H1 (cell line): ENCODE measurements around the gene AFAP1L1. TPM values are rescaled to one million over a fixed set of nuclear protein-coding genes. Genes with fewer than 3 reads are reported as not detected.

Experiments used
- CTCF ChIA-PET: fragments of 300-600 bp; sonication (Branson Sonifier 250); formaldehyde crosslinking; loops from one replicate; lab custom pipeline; 2021; ENCODE audit not compliant: partially characterized antibody; lab: Charles Lee
- POLR2A ChIA-PET: fragments of 300-600 bp; sonication (Branson Sonifier 250); formaldehyde crosslinking; loops from one replicate; lab custom pipeline; 2021; ENCODE audit warnings: inconsistent platforms; ENCODE audit not compliant: partially characterized antibody; lab: Charles Lee
- DNase-seq, 2 experiments: peaks; one replicate each; pipeline versions ENCODE4 v3.0.0 to v3.0.0-alpha.2; 2010 to 2022; ENCODE audit warnings: low spot score in 2 of 2, low read depth in 1 of 2, mixed read lengths in 1 of 2
- FAIRE-seq: peaks from 2 replicates; lab custom pipeline; 2011; peaks lifted over from hg19 to GRCh38; lab: Jason Lieb, UNC
- H2AFZ ChIP-seq: 2 replicates; pipeline ENCODE4 v1.8.1; 2012; ENCODE audit warnings: low read length, inconsistent platforms
- H2AK5ac ChIP-seq: 2 replicates; pipeline ENCODE4 v1.6.1; 2013; ENCODE audit warnings: low read depth, low read length
- H2BK120ac ChIP-seq: replicated peaks from 2 replicates; pipeline ENCODE3; 2013; ENCODE audit warnings: low read depth, low read length, inconsistent platforms
- H2BK12ac ChIP-seq: 2 replicates; pipeline ENCODE4 v1.6.1; 2013; ENCODE audit warnings: low read depth, low read length
- H2BK15ac ChIP-seq: 2 replicates; pipeline ENCODE4 v1.6.1; 2013; ENCODE audit warnings: low read length
- H2BK20ac ChIP-seq: 2 replicates; pipeline ENCODE4 v1.6.1; 2013; ENCODE audit warnings: low read length
- H2BK5ac ChIP-seq: 2 replicates; pipeline ENCODE4 v1.6.1; 2013; ENCODE audit warnings: low read depth, low read length
- H3K14ac ChIP-seq: 2 replicates; pipeline ENCODE4 v1.6.1; 2013; ENCODE audit warnings: inconsistent platforms; ENCODE audit not compliant: insufficient read length
- H3K18ac ChIP-seq: 2 replicates; pipeline ENCODE4 v1.6.1; 2013; ENCODE audit warnings: low read length; ENCODE audit errors: extremely low read depth
- H3K23ac ChIP-seq: 2 replicates; pipeline ENCODE4 v1.6.1; 2013; ENCODE audit warnings: inconsistent platforms; ENCODE audit not compliant: insufficient read length
- H3K23me2 ChIP-seq: 2 replicates; pipeline ENCODE4 v1.6.1; 2013; ENCODE audit warnings: low read depth, low read length
- H3K27ac ChIP-seq: 2 replicates; pipeline ENCODE4 v1.6.1; 2011; ENCODE audit warnings: low read depth, low read length, inconsistent platforms
- H3K27me3 ChIP-seq, 4 experiments: replicated peaks in 1 of 4; 1 replicate in 1 of 4; 2 replicates in 3 of 4; pipeline versions ENCODE4 v1.6.1 to v1.8.1; 2011 to 2013; ENCODE audit warnings: low read length in 3 of 4, mild to moderate bottlenecking in 3 of 4, inconsistent platforms in 2 of 4, mixed read lengths in 2 of 4, moderate library complexity in 1 of 4; ENCODE audit not compliant: control insufficient read depth in 3 of 4, insufficient read depth in 3 of 4; ENCODE audit errors: extremely low read depth in 1 of 4
- H3K36me3 ChIP-seq, 4 experiments: 2 replicates each; pipeline versions ENCODE4 v1.6.1 to v1.8.1; 2011 to 2013; ENCODE audit warnings: mild to moderate bottlenecking in 4 of 4, low read length in 3 of 4, moderate library complexity in 2 of 4, control low read depth in 1 of 4, inconsistent platforms in 1 of 4; ENCODE audit not compliant: insufficient read depth in 4 of 4, control insufficient read depth in 2 of 4
- H3K4ac ChIP-seq: replicated peaks from 2 replicates; pipeline ENCODE3; 2013; ENCODE audit warnings: low read length, low read depth, mixed read lengths, inconsistent platforms; ENCODE audit not compliant: insufficient read length
- H3K4me1 ChIP-seq, 4 experiments: replicated peaks in 1 of 4; 1 replicate in 1 of 4; 2 replicates in 3 of 4; pipeline versions ENCODE4 v1.6.1 to v1.8.1; 2011 to 2013; ENCODE audit warnings: low read length in 3 of 4, inconsistent platforms in 2 of 4, mixed read lengths in 1 of 4; ENCODE audit not compliant: insufficient read depth in 4 of 4, control insufficient read depth in 3 of 4
- H3K4me2 ChIP-seq, 2 experiments: 2 replicates each; pipeline versions ENCODE4 v1.6.1 to v1.8.1; 2011 to 2013; ENCODE audit warnings: low read depth in 2 of 2, low read length in 2 of 2, control low read depth in 1 of 2, inconsistent platforms in 1 of 2, mild to moderate bottlenecking in 1 of 2; ENCODE audit not compliant: insufficient read depth in 1 of 2
- H3K4me3 ChIP-seq, 4 experiments: fragments of 200-600, 300-600 bp in 1 of 4; sonication (generic), shearing (Covaris generic), sonication (Bioruptor Twin) in 1 of 4; 2 replicates each; pipeline versions ENCODE4 v1.5.1 to v1.8.1; 2011 to 2016; ENCODE audit warnings: low read length in 4 of 4, low read depth in 3 of 4, control low read depth in 2 of 4, inconsistent platforms in 2 of 4, mild to moderate bottlenecking in 2 of 4, mixed read lengths in 1 of 4, moderate library complexity in 1 of 4; ENCODE audit not compliant: insufficient read depth in 2 of 4; ENCODE audit errors: extremely low read depth in 1 of 4
- H3K56ac ChIP-seq: replicated peaks from 2 replicates; pipeline ENCODE3; 2013; ENCODE audit warnings: low read depth, mild to moderate bottlenecking, mixed read lengths, low read length, inconsistent platforms; ENCODE audit not compliant: insufficient read length
- H3K79me1 ChIP-seq: 2 replicates; pipeline ENCODE4 v1.6.1; 2013; ENCODE audit warnings: low read depth, low read length, control low read depth
- H3K79me2 ChIP-seq, 2 experiments: 2 replicates each; pipeline versions ENCODE4 v1.6.1 to v1.8.1; 2012 to 2013; ENCODE audit warnings: low read length in 2 of 2, mild to moderate bottlenecking in 2 of 2, inconsistent platforms in 1 of 2; ENCODE audit not compliant: insufficient read depth in 2 of 2, control insufficient read depth in 1 of 2
- H3K9ac ChIP-seq, 4 experiments: replicated peaks in 1 of 4; 1 replicate in 1 of 4; 2 replicates in 3 of 4; pipeline versions ENCODE4 v1.6.1 to v1.8.1; 2011 to 2013; ENCODE audit warnings: low read depth in 3 of 4, low read length in 3 of 4, control low read depth in 2 of 4, mild to moderate bottlenecking in 2 of 4, moderate library complexity in 2 of 4, inconsistent platforms in 1 of 4; ENCODE audit errors: extremely low read depth in 1 of 4
- H3K9me3 ChIP-seq, 2 experiments: 2 replicates each; pipeline versions ENCODE4 v1.6.1 to v1.8.1; 2012 to 2013; ENCODE audit warnings: mild to moderate bottlenecking in 2 of 2, moderate library complexity in 2 of 2, control low read depth in 1 of 2, inconsistent platforms in 1 of 2, low read depth in 1 of 2, low read length in 1 of 2, mixed read lengths in 1 of 2; ENCODE audit not compliant: insufficient read depth in 2 of 2
- H4K20me1 ChIP-seq, 2 experiments: replicated peaks in 1 of 2; 2 replicates each; pipeline versions ENCODE3 to v1.8.1; 2011 to 2013; ENCODE audit warnings: inconsistent platforms in 2 of 2, low read length in 2 of 2, mild to moderate bottlenecking in 1 of 2; ENCODE audit not compliant: insufficient read depth in 2 of 2, control insufficient read depth in 1 of 2
- H4K5ac ChIP-seq: 2 replicates; pipeline ENCODE4 v1.6.1; 2013; ENCODE audit warnings: low read length, low read depth, mixed read lengths, inconsistent platforms; ENCODE audit not compliant: insufficient read length
- H4K8ac ChIP-seq: 2 replicates; pipeline ENCODE4 v1.8.0; 2013; ENCODE audit warnings: mild to moderate bottlenecking, moderate library complexity, low read length, inconsistent platforms; ENCODE audit not compliant: insufficient read depth; ENCODE audit errors: extremely low read depth
- H4K91ac ChIP-seq: replicated peaks from 2 replicates; pipeline ENCODE3; 2013; ENCODE audit warnings: low read length, mixed read lengths, inconsistent platforms; ENCODE audit not compliant: insufficient read length
- HDAC2 ChIP-seq, 2 experiments: fragments of 300-600 bp in 1 of 2; sonication (generic) in 1 of 2; IDR thresholded peaks; 2 replicates each; pipeline ENCODE4 v1.6.1; 2011 to 2012; ENCODE audit warnings: low read depth in 2 of 2, low read length in 2 of 2, mild to moderate bottlenecking in 2 of 2, moderate library complexity in 2 of 2, borderline replicate concordance in 1 of 2, inconsistent platforms in 1 of 2
- KDM1A ChIP-seq: fragments of 200-600, 300-600 bp; sonication (generic); IDR thresholded peaks from 2 replicates; pipeline ENCODE4 v1.7.1; 2016; ENCODE audit warnings: mild to moderate bottlenecking, low read length, borderline replicate concordance
- POLR2A ChIP-seq, 2 experiments: IDR thresholded peaks; 1 replicate in 1 of 2; 2 replicates in 1 of 2; pipeline ENCODE4 v1.6.1; 2011; ENCODE audit warnings: low read depth in 2 of 2, low read length in 2 of 2, mild to moderate bottlenecking in 2 of 2; ENCODE audit errors: control extremely low read depth in 1 of 2
- RBBP5 ChIP-seq: IDR thresholded peaks from 2 replicates; pipeline ENCODE4 v1.7.1; 2012; ENCODE audit warnings: low read depth, mild to moderate bottlenecking, inconsistent platforms, low read length, moderate library complexity, borderline replicate concordance
- RFX5 ChIP-seq: IDR thresholded peaks from 2 replicates; pipeline ENCODE4 v1.6.1; 2011; ENCODE audit warnings: low read depth, low read length, improper control_type of control experiment, borderline replicate concordance
- RNF2 ChIP-seq: fragments of 200-900, 300-1000 bp; sonication (generic); IDR thresholded peaks from 2 replicates; pipeline ENCODE4 v1.7.1; 2016; ENCODE audit warnings: borderline replicate concordance, low read depth, mild to moderate bottlenecking, antibody characterized with exemption, low read length; ENCODE audit not compliant: poor library complexity, severe bottlenecking; ENCODE audit errors: missing control alignments
- SP1 ChIP-seq: IDR thresholded peaks from 2 replicates; pipeline ENCODE4 v1.6.1; 2011; ENCODE audit warnings: low read depth, low read length
- TAF7 ChIP-seq: optimal IDR thresholded peaks from 2 replicates; pipeline ENCODE3; 2011; ENCODE audit warnings: low read depth, mild to moderate bottlenecking, inconsistent platforms, low read length, moderate library complexity, borderline replicate concordance
- TBP ChIP-seq: IDR thresholded peaks from 2 replicates; pipeline ENCODE4 v1.6.1; 2011; ENCODE audit warnings: low read depth, low read length, improper control_type of control experiment
- TCF12 ChIP-seq: IDR thresholded peaks from 2 replicates; pipeline ENCODE4 v1.6.1; 2011; ENCODE audit warnings: low read depth, mild to moderate bottlenecking, low read length
- USF2 ChIP-seq: IDR thresholded peaks from 2 replicates; pipeline ENCODE4 v1.6.1; 2011; ENCODE audit warnings: low read length, improper control_type of control experiment
- WGBS, 2 experiments: shearing (Covaris generic) in 1 of 2; methylation state at CpG; one replicate each; pipeline versions ENCODE4 v1.1.6 to v1.1.7; 2013 to 2015; ENCODE audit warnings: low lambda C conversion rate in 2 of 2, mixed read lengths in 2 of 2, inconsistent platforms in 1 of 2, low coverage in 1 of 2, missing lambda C conversion rate in 1 of 2; ENCODE audit not compliant: insufficient replicate concordance in 2 of 2, insufficient coverage in 1 of 2, insufficient read length in 1 of 2; ENCODE audit errors: extremely low coverage in 1 of 2, missing lambda C conversion rate in 1 of 2; 5-methylcytosine and 5-hydroxymethylcytosine counted together
- polyA plus RNA-seq, 7 experiments: library from polyadenylated mRNA; depleted of rRNA in 3 of 7; stranded (reverse) in 5 of 7; unstranded in 2 of 7; fragments of >200 nt in 5 of 7; fragments of 200-250 nt in 2 of 7; gene quantifications; 1 replicate in 5 of 7; 2 replicates in 1 of 7; 4 replicates in 1 of 7; pipeline versions ENCODE4 v1.2.1 to v1.2.3, GENCODE V29; 2011 to 2013; ENCODE audit warnings: missing spikeins in 2 of 7, mixed read lengths in 2 of 7
- total RNA-seq: library from RNA; stranded (reverse); fragmentation: NEBNext Ultra II Directional; extraction: Animal tissue kit (Norgen Biotek cat#: 25700); gene quantifications from 2 replicates; pipeline ENCODE4 v1.2.1, GENCODE V29; 2021

The AFAP1L1 gene
- total and polyA plus RNA-seq, 2 of the 8 experiments (the other 6 are each of a cell fraction or from before 2014, with no cell fraction given): 0.79 to 4.7 TPM

DNA sequence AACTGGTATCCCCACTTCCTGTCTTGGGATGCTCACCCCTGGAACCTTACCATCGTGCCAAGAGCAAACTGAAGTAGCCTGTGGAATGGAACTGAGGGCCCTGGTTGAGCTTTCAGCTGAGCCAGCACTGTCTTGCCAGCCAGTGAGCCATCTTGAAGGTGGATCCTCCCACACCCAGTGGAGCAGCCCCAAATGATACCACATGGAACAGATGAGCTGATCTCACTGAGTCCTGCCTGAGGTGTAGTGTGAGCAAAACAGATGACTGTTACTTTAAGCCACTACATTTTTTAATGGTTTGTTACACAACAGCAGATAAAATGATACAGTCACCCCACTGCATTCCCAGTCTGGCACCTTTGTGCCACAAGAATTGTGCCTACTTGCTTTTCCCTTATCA, 84.0 kb downstream of the AFAP1L1 start:
- H3K4me3 ChIP-seq: no peak overlapping the region
- DNase-seq (no peak), FAIRE-seq (no peak)
- H2BK120ac ChIP-seq: no peak overlapping the region
- 89% methylated on average over 1 of the region's 1 CpG; no CpG with 5 or more reads in 1 of the 2 experiments for WGBS, 2 experiments
- H2BK20ac ChIP-seq: no peak overlapping the region
- H3K4ac ChIP-seq: no peak overlapping the region
- H2AFZ ChIP-seq: no peak overlapping the region
- H2BK15ac ChIP-seq: no peak overlapping the region
- H2BK5ac ChIP-seq: no peak overlapping the region
- no peak overlapping the region for H3K4me2 ChIP-seq
- no peak overlapping the region for H3K27ac ChIP-seq
- H3K23ac ChIP-seq: no peak overlapping the region
- H4K20me1 ChIP-seq: peaks cover 1 to 15% of the 10 kb centered on the region in 2 experiments
- H3K14ac ChIP-seq: no peak overlapping the region
- H3K56ac ChIP-seq: no peak overlapping the region
- no peak overlapping the region for H4K5ac ChIP-seq
- no peak overlapping the region for H4K8ac ChIP-seq
- peaks cover 8% of the 10 kb centered on the region for H3K79me1 ChIP-seq
- H3K27me3 ChIP-seq: no peaks in the 10 kb centered on the region; a peak in 1 of 7 replicates
- ChIA-PET CTCF (interaction anchor here (0.8 to 46.1 kb wide), 10 partner anchors 9 to 221 kb away, joined by 3 to 1310 read pairs (median 4); partner anchors contain the start of gene IL17B), POLR2A (interaction anchor here (1.0 to 5.8 kb wide), 5 partner anchors 10 to 58 kb away, joined by 3 to 72 read pairs (median 4); partner anchors contain the start of gene GRPEL2)
- H2BK12ac ChIP-seq: no peak overlapping the region
- no peak overlapping the region for H4K91ac ChIP-seq
- peaks cover 6% of the 10 kb centered on the region; the same call in 1 of the 2 replicates for H3K23me2 ChIP-seq
- H3K9ac ChIP-seq: no peak overlapping the region
- H3K79me2 ChIP-seq: peaks cover 0 to 8% of the 10 kb centered on the region in 2 experiments; a peak in 1 of 4 replicates
- no peak overlapping the region for H2AK5ac ChIP-seq
- no peak overlapping the region for H3K18ac ChIP-seq
- no peaks in the 10 kb centered on the region for H3K9me3 ChIP-seq
- peaks cover 5 to 48% (median 21%) of the 10 kb centered on the region in 4 experiments; a peak in 7 of 8 replicates for H3K36me3 ChIP-seq
- H3K4me1 ChIP-seq: peaks cover 0 to 6% (median 2%) of the 10 kb centered on the region in 4 experiments; a peak in 5 of 7 replicates
- TF ChIP-seq TBP (no peak), TAF7 (no peak), RFX5 (no peak), HDAC2 (IDR thresholded peaks at IDR 0.05; ENCODE audit: borderline replicate concordance in 1 of 2, low read depth in 2 of 2, low read length in 2 of 2) (no peak), RBBP5 (no peak), RNF2 (no peak), TCF12 (no peak), POLR2A (IDR thresholded peaks at IDR 0.05; ENCODE audit: control extremely low read depth in 1 of 2, low read depth in 2 of 2, low read length in 2 of 2) (no peak), SP1 (no peak), USF2 (no peak), KDM1A (no peak)
